GM10847 (cell line): ENCODE results near the gene CDH16.

ENCODE experiments used
- POLR2A ChIP-seq: IDR thresholded peaks from 2 replicates; pipeline ENCODE4 v1.6.1; 2011; ENCODE audit not compliant: insufficient read length; ENCODE audit errors: extremely low read depth

Gene CDH16

DNA sequence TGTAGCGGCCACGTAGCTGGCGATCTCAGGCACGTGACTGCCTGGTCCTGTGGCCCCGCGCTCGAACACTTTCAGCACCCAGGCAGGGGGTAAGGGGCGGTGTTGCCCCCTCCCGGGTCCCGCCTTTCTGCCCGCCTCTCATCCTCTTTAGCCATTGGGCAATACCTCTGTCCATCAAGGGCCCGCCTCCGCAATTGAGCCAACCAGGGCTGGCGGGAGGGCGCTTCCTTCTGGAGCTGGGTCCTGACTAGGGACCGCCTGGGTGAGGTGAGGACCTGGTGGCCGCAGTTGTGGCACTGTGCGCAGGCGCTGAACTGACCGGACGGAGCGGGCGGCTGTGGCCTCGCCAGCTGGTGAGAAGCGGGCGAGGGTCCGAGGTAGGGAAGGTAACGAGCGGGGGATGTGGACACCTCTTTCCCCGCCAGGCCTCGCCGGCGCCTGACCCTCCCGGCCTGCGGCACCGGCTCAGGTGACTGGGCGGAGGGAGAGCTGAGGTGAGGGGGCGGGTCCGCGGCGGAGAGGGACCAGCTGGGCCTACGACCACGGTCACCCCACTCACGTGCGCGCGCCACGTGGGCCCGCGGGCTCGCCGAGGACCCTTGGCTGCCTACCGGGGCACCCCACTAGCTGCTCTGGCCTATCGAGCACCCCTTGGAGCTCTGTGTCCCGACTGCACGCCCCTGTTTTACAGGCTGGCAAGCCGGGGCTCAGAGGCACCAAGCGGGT lies 38.2 kb downstream of the CDH16 start, which contains the start of gene PDP2:
Gene PDP2, plus strand, starts transcription at position 228 of the 726 bp plus-strand sequence. CDS start 3,770 bp downstream, outside the sequence.
- peak; percentile 66 for TF ChIP-seq POLR2A

- no peak for TF ChIP-seq POLR2A
Measured at GRCh38 chr16:66878067-66878466, 40.6 kb downstream of the CDH16 start.

- TF ChIP-seq POLR2A: no peak
Measured at GRCh38 chr16:66874079-66874775, 44.5 kb downstream of the CDH16 start.

DNA sequence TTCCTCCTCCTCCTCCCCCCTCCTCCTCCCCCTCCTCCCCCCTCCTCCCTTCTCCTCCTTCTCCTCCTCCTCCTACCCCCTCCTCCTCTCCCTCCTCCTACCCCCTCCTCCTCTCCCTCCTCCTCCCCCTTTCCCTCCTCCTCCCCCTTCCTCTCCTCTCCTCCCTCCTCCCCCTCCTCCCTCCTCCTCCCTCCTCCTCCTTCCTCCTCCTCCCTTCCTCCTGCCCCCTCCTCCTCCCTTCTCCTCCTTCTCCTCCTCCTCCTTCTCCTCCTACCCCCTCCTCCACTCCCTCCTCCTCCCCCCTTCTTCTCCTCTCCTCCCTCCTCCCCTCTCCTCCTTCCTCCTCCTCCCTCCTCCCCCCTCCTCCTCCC lies 45.0 kb downstream of the CDH16 start:
- TF ChIP-seq POLR2A: no peak

GRCh38 chr16:66872943-66873684 lies 45.6 kb downstream of the CDH16 start:
- no peak for TF ChIP-seq POLR2A

DNA sequence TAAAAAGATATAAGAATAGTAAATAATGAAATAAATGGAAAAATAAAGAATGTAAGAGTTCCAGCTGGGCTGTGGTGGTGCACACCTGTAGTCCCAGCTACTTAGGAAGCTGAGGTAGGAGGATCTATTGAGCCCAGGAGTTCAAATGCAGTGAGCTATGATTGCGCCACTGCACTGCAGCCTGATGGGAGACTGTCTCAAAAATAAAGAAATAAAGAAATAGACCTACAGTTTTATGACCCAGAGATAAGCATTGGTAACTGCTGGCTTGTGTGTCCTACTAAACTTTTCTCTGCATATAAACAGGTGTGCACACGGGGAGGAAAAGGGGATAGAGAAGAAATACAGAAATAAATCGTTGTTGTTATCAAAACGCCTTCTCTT lies 46.1 kb downstream of the CDH16 start:
- no peak for TF ChIP-seq POLR2A

DNA sequence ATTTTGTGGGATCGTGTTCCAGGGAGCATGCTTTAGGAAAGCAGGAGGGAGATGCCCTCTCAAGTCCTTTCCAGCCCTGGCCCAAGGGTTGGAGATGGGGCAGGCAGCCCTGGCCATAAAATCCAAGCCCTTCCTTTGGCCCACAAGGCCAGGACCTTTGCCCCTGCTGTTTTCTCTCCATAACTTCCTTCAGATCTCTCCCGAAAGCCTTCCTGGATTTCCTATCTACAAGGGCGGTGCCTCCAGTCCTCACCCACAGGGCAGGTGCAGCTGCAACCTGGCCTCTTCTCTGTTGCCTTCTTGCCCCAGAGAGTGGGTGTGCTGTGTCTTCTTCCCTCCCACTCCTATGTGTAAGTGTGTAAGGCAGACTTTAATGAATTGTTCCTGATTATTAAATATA lies 46.8 kb downstream of the CDH16 start:
- no peak for TF ChIP-seq POLR2A

- no peak for TF ChIP-seq POLR2A
Measured at GRCh38 chr16:66869424-66869823, 49.3 kb downstream of the CDH16 start.

GRCh38 chr16:66863707-66864106 lies 55.0 kb downstream of the CDH16 start:
- no peak for TF ChIP-seq POLR2A

DNA sequence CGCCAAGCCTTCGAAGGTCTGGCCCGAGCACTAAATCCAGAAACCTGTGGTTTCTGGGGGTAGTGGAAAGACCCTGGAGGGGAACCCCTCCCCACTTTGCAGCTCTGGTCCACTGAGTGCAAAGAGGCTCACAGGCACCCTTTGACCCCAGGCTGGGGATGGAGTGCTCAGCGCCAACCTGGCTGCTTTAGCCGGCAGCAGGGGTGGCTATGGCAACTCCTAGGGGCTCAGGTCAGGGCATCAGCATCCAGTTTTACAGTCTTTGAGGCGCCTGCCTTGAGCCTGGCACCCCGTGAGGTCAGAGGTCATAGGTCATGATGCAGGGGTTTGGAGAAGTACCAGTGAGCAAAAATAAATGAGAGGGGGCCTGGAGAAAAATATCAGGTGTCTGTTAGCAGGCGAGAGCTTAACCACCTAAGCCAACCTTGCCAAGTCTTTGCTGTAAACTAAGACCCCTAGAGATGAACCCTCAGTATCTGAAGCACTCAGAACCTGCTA lies 56.6 kb downstream of the CDH16 start:
- TF ChIP-seq POLR2A: no peak

DNA sequence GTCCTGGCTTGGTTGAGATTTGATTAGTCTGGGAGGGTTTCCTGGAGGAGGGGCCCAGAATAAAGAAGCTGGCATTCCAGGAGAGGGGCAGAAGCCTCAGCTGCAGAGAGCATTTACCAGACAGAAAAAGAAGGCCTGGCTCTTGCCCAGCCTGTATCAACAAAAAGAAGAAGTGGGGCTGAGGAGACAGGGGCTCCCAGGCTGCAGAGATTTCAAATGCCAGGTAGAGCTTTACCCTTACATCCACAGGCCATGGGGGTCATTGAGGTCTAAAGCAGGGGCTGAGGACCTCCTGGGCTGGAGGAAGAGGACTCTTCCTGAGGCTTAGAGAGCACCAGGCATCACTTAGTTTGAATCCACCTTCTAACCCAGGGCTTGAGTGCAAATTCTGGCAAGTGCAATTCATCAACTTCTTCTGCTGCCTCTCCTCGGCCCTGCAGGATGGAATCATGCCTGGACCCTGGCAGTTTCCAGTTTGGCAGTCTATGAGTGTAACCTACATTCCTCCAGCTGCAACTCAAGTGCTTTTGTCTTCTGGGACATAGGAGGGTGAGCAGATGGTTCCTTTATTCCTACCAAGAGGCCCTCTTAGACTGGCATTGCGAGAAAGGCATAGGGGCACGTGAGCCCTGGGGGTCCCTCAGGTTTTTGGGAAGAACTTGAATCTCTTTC lies 59.2 kb downstream of the CDH16 start:
- no peak for TF ChIP-seq POLR2A

DNA sequence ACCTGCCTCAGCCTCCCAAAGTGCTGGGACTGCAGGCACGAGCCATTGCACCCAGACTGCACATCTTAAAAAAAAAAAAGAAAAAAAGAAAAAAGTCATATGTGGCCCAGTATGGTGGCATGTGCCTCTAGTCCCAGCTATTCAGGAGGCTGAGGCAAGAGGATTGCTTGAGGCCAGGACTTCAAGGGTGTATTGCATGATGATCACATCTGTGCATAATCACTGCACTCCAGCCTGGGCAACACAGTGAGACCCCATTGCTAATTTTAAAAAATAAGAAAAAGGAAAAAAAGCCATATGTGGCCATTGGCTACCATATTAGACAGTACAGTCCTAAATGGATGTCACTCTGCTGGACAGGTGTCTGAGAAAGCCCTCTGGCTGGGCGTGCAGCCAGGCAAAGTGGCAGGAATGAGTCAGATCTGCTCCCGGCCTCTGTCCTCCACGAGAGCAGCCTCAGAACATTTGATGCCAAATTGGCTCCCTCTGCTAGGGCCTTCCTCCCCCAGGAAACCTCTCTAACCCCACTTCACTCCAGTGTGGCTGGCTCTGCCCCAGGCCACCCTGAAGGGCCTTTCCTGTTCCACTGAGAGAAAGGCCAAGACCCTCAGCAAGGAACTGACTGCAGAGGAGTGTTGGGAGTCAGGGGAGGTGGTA lies 59.8 kb downstream of the CDH16 start:
- no peak for TF ChIP-seq POLR2A
